ENCODE data around the gene P2RX4. TPM values are rescaled to one million over a fixed set of nuclear protein-coding genes. Genes with fewer than 3 reads are reported as not detected.
"Not testable (repeated sequence)": the region's sequence is repeated elsewhere in the genome, so short reads cannot be mapped to it uniquely, and the experiment has no call there.

Gene P2RX4
- total RNA-seq, 1 donor, result 46.0 TPM

- peak in 1 of 3 donors; percentile 41 for DNase-seq (ENCODE audit: low read depth in 2 of 3, low spot score in 2 of 3)
Measured at GRCh38 chr12:121239351-121240061, 29.6 kb downstream of the P2RX4 start.

GRCh38 chr12:121240062-121240420, 30.1 kb downstream of the P2RX4 start:
- DNase-seq (ENCODE audit: low read depth in 2 of 3, low spot score in 2 of 3), result no peak

- peak; percentile 83 to 92 (median 90) for DNase-seq (ENCODE audit: low read depth in 2 of 3, low spot score in 2 of 3)
Measured at GRCh38 chr12:121240484-121241101, 30.7 kb downstream of the P2RX4 start.

GRCh38 chr12:121241156-121241970, 31.4 kb downstream of the P2RX4 start:
- no peak for DNase-seq (ENCODE audit: low read depth in 2 of 3, low spot score in 2 of 3)

GRCh38 chr12:121245031-121245430, 35.1 kb downstream of the P2RX4 start:
- DNase-seq (ENCODE audit: low read depth in 2 of 3, low spot score in 2 of 3), result no peak

- no peak for DNase-seq (ENCODE audit: low read depth in 2 of 3, low spot score in 2 of 3)
Measured at GRCh38 chr12:121245951-121246350, 36.0 kb downstream of the P2RX4 start.

- DNase-seq (ENCODE audit: low read depth in 2 of 3, low spot score in 2 of 3), result no peak
Measured at GRCh38 chr12:121246893-121247557, 37.1 kb downstream of the P2RX4 start.

- no peak for DNase-seq (ENCODE audit: low read depth in 2 of 3, low spot score in 2 of 3)
Measured at GRCh38 chr12:121248622-121249021, 38.7 kb downstream of the P2RX4 start.

GRCh38 chr12:121250359-121250758, 40.4 kb downstream of the P2RX4 start:
- DNase-seq (ENCODE audit: low read depth in 2 of 3, low spot score in 2 of 3), result no peak

GRCh38 chr12:121251838-121252237, 41.9 kb downstream of the P2RX4 start:
- no peak for DNase-seq (ENCODE audit: low read depth in 2 of 3, low spot score in 2 of 3)

- DNase-seq (ENCODE audit: low read depth in 2 of 3, low spot score in 2 of 3), result no peak
Measured at GRCh38 chr12:121252712-121253345, 42.9 kb downstream of the P2RX4 start.

- DNase-seq (ENCODE audit: low read depth in 2 of 3, low spot score in 2 of 3), result no peak
Measured at GRCh38 chr12:121253638-121254335, 43.9 kb downstream of the P2RX4 start.

GRCh38 chr12:121255433-121255832, 45.5 kb downstream of the P2RX4 start:
- no peak for DNase-seq (ENCODE audit: low read depth in 2 of 3, low spot score in 2 of 3)

GRCh38 chr12:121257704-121258449, 47.9 kb downstream of the P2RX4 start:
- not testable (repeated sequence) for DNase-seq (ENCODE audit: low read depth in 2 of 3, low spot score in 2 of 3)

- no peak for DNase-seq (ENCODE audit: low read depth in 2 of 3, low spot score in 2 of 3)
Measured at GRCh38 chr12:121259074-121259473, 49.1 kb downstream of the P2RX4 start.

- no peak for DNase-seq (ENCODE audit: low read depth in 2 of 3, low spot score in 2 of 3)
Measured at GRCh38 chr12:121260091-121260490, 50.2 kb downstream of the P2RX4 start.

- no peak for DNase-seq (ENCODE audit: low read depth in 2 of 3, low spot score in 2 of 3)
Measured at GRCh38 chr12:121261398-121261797, 51.5 kb downstream of the P2RX4 start.

- DNase-seq (ENCODE audit: low read depth in 2 of 3, low spot score in 2 of 3), result no peak
Measured at GRCh38 chr12:121263206-121263935, 53.4 kb downstream of the P2RX4 start.

GRCh38 chr12:121264135-121264534, 54.2 kb downstream of the P2RX4 start:
- no peak for DNase-seq (ENCODE audit: low read depth in 2 of 3, low spot score in 2 of 3)
